GM18861 (cell line): ENCODE measurements around the gene INPP5E.

Experiments used
- ATAC-seq: cut with Tn5 transposase; IDR thresholded peaks from one replicate; pipeline ENCODE4 v1.9.1; 2021; ENCODE audit not compliant: unreplicated experiment

Gene INPP5E

DNA sequence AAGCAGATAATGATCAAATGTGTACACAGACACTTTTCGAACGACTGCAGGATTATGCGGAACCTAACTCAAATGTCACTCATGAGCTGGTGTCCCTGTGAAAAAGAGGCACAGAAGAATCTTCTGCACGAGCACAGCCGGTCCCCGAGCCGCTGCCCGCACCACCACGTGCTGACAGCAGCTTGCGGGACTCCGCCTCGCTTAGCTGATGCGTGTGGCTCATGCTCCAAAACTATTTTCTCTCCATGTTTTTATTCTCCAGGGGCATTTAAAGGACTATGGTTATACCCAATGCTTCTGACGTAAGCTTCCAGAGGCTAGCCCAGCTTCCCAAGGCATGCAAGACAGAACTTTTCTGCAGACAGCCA lies 33.7 kb upstream of the INPP5E start:
- no peak for ATAC-seq

- ATAC-seq = no peak
These were observed 33.2 kb upstream of the INPP5E start for GRCh38 chr9:136472640-136473353.

DNA sequence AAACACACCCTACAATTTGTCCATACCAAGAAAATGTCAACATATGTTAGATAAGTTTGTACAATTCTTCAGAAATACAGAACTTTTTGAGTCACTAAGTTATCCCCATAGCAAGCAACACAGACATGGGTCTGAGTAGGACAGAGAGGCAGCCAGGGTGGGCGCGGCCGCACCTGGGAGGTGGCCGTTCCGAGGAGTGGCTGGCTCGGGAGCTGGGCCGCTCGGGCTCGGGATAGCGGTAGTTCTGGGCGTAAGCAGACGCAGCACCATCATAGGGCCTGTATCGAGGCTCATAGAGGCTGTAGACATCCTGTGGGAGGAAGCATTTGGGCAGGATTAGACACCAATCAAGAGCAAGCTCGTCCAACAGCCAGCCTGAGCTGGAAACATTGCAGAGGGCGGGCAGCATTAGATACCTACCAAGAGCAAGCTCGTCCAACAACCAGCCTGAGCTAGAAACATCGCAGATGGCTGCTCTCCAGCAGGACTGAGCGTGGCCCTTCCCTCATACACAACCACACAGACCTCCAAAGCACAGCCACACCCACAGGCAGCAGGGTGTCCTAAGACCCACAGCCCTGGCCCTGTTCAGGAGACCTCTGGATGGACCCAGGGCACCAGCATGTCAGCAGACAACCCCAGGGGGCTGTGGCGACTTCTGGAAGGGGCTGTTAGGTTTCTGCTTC lies 32.3 kb upstream of the INPP5E start:
- ATAC-seq = no peak

- no peak for ATAC-seq
These were observed 31.3 kb upstream of the INPP5E start for GRCh38 chr9:136470792-136471469.

- no peak for ATAC-seq
These were observed 30.7 kb upstream of the INPP5E start for GRCh38 chr9:136470356-136470755.

- no peak for ATAC-seq
These were observed 28.1 kb upstream of the INPP5E start for GRCh38 chr9:136467766-136468165.

DNA sequence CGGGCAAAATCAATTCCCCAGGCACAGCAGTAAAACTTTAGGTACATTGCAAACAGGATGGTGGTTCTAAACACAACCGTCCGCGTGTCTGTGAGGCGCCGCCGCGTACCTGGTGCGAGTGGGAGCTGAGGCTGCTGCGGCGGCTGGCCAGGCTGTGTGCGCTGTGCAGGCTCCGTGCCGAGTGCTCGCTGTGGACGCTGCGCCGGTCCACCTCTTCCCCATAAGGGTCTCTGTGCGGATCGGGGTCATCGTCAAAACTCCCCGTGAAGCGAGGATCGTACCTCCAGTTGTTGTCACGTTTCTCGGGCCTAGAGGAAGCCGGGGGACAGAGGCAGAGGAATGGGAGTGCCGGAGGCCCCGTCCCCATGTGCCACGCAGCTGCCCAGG lies 26.5 kb upstream of the INPP5E start:
- no peak for ATAC-seq

GRCh38 chr9:136465500-136466154 lies 26.0 kb upstream of the INPP5E start:
- no peak for ATAC-seq

- no peak for ATAC-seq
These were observed 24.6 kb upstream of the INPP5E start for GRCh38 chr9:136464241-136464640.

- no peak for ATAC-seq
These were observed 23.9 kb upstream of the INPP5E start for GRCh38 chr9:136463578-136463977.

DNA sequence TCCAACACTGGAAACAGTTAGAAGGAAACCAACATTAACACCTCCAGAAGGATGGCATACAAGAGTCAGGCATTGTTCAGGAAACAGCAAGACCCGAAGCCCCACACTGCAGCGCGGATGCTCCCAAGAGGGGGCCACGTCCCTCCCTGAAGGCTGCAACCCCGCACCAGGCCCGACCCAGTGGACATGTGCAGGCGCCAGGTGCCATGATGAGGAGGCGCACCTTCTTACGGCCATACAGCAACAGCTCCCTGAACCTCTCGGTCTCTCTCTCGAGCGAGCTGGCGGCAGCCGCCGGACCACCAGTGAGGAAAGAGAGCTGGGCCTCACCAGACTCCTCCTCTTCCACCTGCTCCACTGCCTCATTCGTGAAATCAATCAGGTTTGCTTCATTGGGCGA lies 23.0 kb upstream of the INPP5E start:
- ATAC-seq = no peak

- ATAC-seq = no peak
These were observed 21.2 kb upstream of the INPP5E start for GRCh38 chr9:136460772-136461325.

DNA sequence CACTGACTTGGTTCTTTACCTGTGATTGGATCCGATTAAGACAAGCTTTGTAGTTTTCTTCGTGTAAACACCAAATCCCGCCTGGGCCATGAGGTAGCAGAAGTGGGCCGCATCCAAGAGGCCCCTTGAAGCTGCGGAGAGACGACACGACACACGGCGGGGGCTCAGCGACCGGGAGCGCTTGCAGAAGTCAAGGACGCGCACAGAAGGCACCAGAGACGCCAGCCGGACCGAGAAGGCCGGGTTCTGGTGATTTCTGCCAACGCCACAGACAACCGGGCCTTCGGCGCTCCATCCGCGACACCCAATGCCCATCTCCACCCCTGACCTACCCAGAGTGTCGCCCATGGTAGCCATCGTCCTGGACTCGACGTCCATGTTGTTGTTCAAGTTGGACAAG lies 19.8 kb upstream of the INPP5E start:
- ATAC-seq = no peak

- ATAC-seq = no peak
These were observed 17.7 kb upstream of the INPP5E start for GRCh38 chr9:136457326-136457725.

- no peak for ATAC-seq
These were observed 16.6 kb upstream of the INPP5E start for GRCh38 chr9:136456258-136456657.

DNA sequence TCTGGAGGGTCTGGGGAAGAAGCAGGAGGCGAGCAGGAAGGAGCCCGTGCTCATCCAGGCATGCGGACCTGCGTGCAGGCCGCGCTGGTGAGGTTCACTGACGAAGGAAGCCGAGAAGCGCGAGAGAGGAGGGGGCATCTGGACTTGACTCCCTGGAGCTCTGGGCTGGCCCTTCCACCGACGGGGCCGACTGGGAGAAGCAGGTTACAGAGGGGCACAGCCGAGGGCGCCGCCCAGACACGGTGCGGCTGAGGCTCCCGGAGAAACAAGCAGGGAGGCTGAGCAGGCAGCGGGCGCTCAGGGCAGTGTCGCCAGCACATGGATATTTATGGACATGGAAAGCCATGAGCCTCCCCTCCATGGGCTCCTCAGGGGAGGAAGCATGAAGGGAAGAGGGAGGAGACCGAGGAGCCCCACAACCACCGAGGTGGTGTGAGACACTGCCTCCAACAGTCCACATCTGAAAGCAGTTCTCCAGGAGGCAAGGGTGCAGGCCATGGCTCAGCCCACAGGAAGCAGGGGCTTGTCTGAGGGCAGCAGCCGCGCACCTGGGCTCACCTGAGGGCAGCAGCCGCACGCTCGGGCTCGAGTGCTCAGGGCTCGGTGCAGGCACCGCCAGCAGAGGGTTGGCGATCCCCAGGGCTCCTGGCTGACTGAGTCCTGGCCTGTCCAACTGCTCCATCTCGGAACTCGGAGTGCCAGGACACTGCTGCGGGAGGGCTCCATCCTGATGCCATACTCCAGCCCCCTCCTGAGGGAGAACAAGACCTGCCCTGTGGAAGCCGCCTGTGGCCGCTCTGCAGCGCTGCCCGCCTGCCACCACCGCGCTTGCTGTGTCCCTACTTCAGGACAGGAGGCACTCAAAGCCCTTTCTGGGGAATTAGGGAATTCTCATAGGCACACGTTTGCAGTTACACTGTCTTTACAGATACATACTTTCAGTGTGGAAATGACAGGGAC lies 15.7 kb upstream of the INPP5E start:
- no peak for ATAC-seq

- no peak for ATAC-seq
These were observed 14.6 kb upstream of the INPP5E start for GRCh38 chr9:136454026-136454796.

DNA sequence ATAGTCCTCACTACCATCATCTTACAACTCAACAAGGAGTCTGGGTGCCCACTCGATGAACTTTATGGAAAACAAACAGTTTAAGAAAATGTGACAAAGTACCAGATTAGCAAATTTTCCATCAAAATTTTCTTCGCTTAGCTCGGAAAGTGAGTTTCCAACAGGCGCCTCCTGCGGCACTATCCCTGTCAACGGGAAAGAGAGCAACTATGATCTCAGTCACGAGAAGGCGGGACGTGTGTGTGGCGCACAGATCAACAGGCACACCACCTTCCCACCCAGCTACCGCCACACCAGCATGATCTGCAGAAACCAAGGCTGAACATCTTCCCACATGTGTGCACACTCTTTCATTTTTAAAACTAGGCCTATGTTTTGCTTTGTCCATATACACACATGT lies 13.7 kb upstream of the INPP5E start:
- ATAC-seq = no peak

- no peak for ATAC-seq
These were observed 11.7 kb upstream of the INPP5E start for GRCh38 chr9:136451221-136451877.
